ENCODE data around the gene ZBTB16.

Gene ZBTB16

DNA sequence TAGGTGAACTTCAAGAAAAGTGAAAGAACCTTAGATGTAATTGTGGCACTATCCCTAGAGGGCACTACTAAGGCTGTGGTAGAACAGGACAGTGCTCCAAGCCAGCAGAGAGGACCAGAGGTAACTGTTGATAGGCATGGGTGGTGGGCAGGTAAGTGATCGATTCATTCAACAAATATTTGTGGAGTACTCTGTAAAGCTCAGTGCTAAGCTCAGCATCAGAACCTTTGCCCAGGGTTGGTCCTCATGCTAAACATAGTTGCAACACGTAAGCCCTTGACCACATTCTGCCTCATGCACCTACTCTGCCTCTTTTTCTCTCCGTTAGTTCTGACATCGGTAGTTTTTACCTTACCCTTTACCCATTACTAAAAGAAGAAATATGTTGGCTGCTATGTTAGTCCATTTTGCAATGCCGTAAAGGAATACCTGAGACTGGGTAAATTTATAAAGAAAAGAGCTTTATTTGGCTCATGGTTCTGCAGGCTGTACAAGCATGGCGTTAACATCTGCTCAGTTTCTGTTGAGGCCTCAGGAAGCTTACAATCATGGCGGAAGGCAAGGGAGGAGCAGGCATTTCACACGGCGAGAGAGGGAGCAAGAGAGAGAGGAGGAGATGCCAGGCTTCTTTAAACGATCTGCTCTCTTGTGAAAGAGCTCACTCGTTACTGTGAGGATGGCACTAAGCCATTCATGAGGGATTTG, 218.3 kb downstream of the ZBTB16 start:
- H3K9me3 ChIP-seq (ENCODE audit: insufficient read depth, low read length, severe bottlenecking) = no peaks in the 10 kb centered on the region
- H3K9ac ChIP-seq (ENCODE audit: low read depth, low read length) = no peak overlapping the region
- H3K4me3 ChIP-seq (ENCODE audit: low read depth in 1 of 2, low read length in 2 of 2) = no peak overlapping the region
- ATAC-seq (ENCODE audit: insufficient read depth, low read depth) (no peak), DNase-seq (no peak)
- H3K36me3 ChIP-seq (ENCODE audit: insufficient read depth, low read length) = no peaks in the 10 kb centered on the region
- H3K27ac ChIP-seq (ENCODE audit: low read length) = no peak overlapping the region
- peaks cover 33% of the 10 kb centered on the region for H3K27me3 ChIP-seq (ENCODE audit: insufficient read depth, low read length, poor library complexity)
- no peak overlapping the region for H2AFZ ChIP-seq (ENCODE audit: low read depth, low read length)
- H3K4me2 ChIP-seq (ENCODE audit: insufficient read depth, low read length) = no peak overlapping the region
- H3K79me2 ChIP-seq (ENCODE audit: insufficient read depth, low read length) = no peaks in the 10 kb centered on the region
- no peak for TF ChIP-seq EZH2 (IDR thresholded peaks at IDR 0.05; ENCODE audit: borderline replicate concordance, low read depth, low read length, severe bottlenecking)
- TF ChIP-seq, protein P1, sequence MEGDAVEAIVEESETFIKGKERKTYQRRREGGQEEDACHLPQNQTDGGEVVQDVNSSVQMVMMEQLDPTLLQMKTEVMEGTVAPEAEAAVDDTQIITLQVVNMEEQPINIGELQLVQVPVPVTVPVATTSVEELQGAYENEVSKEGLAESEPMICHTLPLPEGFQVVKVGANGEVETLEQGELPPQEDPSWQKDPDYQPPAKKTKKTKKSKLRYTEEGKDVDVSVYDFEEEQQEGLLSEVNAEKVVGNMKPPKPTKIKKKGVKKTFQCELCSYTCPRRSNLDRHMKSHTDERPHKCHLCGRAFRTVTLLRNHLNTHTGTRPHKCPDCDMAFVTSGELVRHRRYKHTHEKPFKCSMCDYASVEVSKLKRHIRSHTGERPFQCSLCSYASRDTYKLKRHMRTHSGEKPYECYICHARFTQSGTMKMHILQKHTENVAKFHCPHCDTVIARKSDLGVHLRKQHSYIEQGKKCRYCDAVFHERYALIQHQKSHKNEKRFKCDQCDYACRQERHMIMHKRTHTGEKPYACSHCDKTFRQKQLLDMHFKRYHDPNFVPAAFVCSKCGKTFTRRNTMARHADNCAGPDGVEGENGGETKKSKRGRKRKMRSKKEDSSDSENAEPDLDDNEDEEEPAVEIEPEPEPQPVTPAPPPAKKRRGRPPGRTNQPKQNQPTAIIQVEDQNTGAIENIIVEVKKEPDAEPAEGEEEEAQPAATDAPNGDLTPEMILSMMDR (IDR thresholded peaks at IDR 0.05; ENCODE audit: borderline replicate concordance, extremely low read depth, low read length, poor library complexity, severe bottlenecking) = no peak
- H3K4me1 ChIP-seq (ENCODE audit: insufficient read depth, low read length) = no peaks in the 10 kb centered on the region
- H4K20me1 ChIP-seq (ENCODE audit: insufficient read depth, low read length) = 0 out of 2 replicates have a peak, but pooled peaks cover 2% of the 10 kb centered on the region

DNA sequence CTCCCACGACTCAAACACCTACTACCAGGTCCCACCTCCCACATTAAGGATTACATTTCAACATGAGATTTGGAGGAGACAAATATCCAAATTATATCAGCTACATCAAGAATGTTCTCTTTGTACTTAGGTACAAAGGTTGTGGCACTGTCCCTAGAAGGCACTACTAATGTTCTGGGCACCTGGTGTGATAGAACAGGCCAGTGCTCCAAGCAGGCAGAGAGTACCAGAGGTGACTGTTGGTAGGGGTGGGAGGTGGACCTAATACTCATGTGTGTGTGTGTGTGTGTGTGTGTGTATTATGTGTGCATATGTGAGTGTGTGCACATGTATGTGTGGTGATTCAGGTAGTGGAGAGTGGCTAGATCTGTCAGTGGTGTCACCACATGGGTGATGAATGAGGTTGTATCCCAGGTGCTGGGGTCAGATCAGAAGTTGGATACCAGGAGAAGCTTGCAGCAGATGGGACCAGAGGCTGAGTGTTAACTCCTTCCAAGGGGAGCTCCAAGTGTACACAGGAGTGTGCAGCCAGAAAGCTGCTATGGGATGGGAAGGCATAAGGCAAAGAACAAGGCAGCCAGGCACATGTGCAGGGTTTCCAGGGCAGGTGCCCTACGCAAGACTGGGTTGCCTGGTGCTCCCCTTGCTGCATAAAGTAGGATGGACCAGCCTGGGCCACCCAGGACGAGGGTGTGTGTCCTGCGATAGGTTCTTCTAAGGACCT, 219.0 kb downstream of the ZBTB16 start:
- no peaks in the 10 kb centered on the region for H3K79me2 ChIP-seq (ENCODE audit: insufficient read depth, low read length)
- no peak overlapping the region for H2AFZ ChIP-seq (ENCODE audit: low read depth, low read length)
- no peaks in the 10 kb centered on the region for H3K9me3 ChIP-seq (ENCODE audit: insufficient read depth, low read length, severe bottlenecking)
- no peak overlapping the region for H3K9ac ChIP-seq (ENCODE audit: low read depth, low read length)
- TF ChIP-seq, protein P1 (IDR thresholded peaks at IDR 0.05; ENCODE audit: borderline replicate concordance, extremely low read depth, low read length, poor library complexity, severe bottlenecking) = no peak
- TF ChIP-seq EZH2 (IDR thresholded peaks at IDR 0.05; ENCODE audit: borderline replicate concordance, low read depth, low read length, severe bottlenecking) = no peak
- peaks cover 33% of the 10 kb centered on the region for H3K27me3 ChIP-seq (ENCODE audit: insufficient read depth, low read length, poor library complexity)
- no peak overlapping the region for H3K27ac ChIP-seq (ENCODE audit: low read length)
- H3K36me3 ChIP-seq (ENCODE audit: insufficient read depth, low read length) = no peaks in the 10 kb centered on the region
- H3K4me2 ChIP-seq (ENCODE audit: insufficient read depth, low read length) = no peak overlapping the region
- no peak for ATAC-seq (ENCODE audit: insufficient read depth, low read depth)
- 0 out of 2 replicates have a peak, but pooled peaks cover 2% of the 10 kb centered on the region for H4K20me1 ChIP-seq (ENCODE audit: insufficient read depth, low read length)
- no peak overlapping the region for H3K4me3 ChIP-seq (ENCODE audit: low read depth in 1 of 2, low read length in 2 of 2)
- DNase-seq = no peak
- H3K4me1 ChIP-seq (ENCODE audit: insufficient read depth, low read length) = no peaks in the 10 kb centered on the region

DNA sequence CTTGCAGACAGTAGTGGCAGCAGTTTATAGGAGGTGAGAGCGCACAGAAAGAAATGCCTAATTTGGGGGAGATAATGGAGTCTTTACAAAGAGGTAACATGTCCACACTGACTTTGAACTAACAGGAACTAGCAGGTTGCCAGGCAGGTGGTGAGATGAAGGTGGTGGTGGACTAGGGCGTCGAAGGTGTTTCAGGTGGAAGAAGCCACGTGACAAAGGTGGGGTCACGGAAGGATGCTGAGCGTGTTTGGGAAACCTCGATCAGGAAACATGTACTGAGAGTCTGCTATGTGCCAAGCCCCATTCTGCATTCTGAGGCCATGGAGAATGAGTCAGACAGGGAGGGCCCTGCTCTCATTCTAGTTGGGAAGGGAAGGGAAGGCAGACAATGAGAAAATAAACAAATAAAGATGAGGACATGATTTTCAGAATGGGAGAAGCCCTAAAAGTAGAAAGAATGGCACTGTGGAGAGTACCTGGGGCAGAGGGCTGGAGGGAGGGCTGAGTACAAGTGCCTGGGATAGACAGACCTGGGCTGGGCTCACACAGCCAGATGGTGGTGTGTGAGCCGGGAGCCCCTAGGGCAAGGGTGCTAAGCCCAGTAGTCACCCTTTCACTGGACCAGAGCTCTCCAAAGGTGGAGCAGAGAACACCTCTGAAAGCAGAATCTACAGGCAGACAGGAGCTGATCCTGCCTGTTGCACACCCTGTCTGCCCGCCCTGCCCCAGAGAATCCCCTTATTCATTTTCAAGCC, 220.5 kb downstream of the ZBTB16 start:
- TF ChIP-seq EZH2 (IDR thresholded peaks at IDR 0.05; ENCODE audit: borderline replicate concordance, low read depth, low read length, severe bottlenecking) = no peak
- TF ChIP-seq, protein P1 (IDR thresholded peaks at IDR 0.05; ENCODE audit: borderline replicate concordance, extremely low read depth, low read length, poor library complexity, severe bottlenecking) = no peak
- 0 out of 2 replicates have a peak, but pooled peaks cover 2% of the 10 kb centered on the region for H4K20me1 ChIP-seq (ENCODE audit: insufficient read depth, low read length)
- no peak overlapping the region for H3K4me2 ChIP-seq (ENCODE audit: insufficient read depth, low read length)
- H3K4me1 ChIP-seq (ENCODE audit: insufficient read depth, low read length) = no peaks in the 10 kb centered on the region
- H3K36me3 ChIP-seq (ENCODE audit: insufficient read depth, low read length) = no peaks in the 10 kb centered on the region
- no peak overlapping the region for H3K27ac ChIP-seq (ENCODE audit: low read length)
- H3K27me3 ChIP-seq (ENCODE audit: insufficient read depth, low read length, poor library complexity) = peaks cover 23% of the 10 kb centered on the region
- DNase-seq (no peak), ATAC-seq (ENCODE audit: insufficient read depth, low read depth) (no peak)
- H3K9ac ChIP-seq (ENCODE audit: low read depth, low read length) = no peak overlapping the region
- no peaks in the 10 kb centered on the region for H3K79me2 ChIP-seq (ENCODE audit: insufficient read depth, low read length)
- H3K9me3 ChIP-seq (ENCODE audit: insufficient read depth, low read length, severe bottlenecking) = no peaks in the 10 kb centered on the region
- no peak overlapping the region for H3K4me3 ChIP-seq (ENCODE audit: low read depth in 1 of 2, low read length in 2 of 2)
- H2AFZ ChIP-seq (ENCODE audit: low read depth, low read length) = no peak overlapping the region

Measured in DND-41 (cell line).